Thymus (tissue), 11 donors: ENCODE measurements around the gene DCAF6. TPM values are rescaled to one million over a fixed set of nuclear protein-coding genes. Genes with fewer than 3 reads are reported as not detected.

ENCODE experiments used
- DNase-seq, 9 donors: peaks; one replicate each; pipeline ENCODE4 v3.0.0-alpha.2; 2013; ENCODE audit warnings: low spot score in 9 of 9, low read depth in 6 of 9, missing footprints in 1 of 9
- H3K27ac ChIP-seq, 2 donors: one replicate each; pipeline ENCODE4 v1.5.1; 2013; ENCODE audit warnings: control low read depth in 1 of 2, low read depth in 1 of 2, low read length in 1 of 2, mild to moderate bottlenecking in 1 of 2, moderate library complexity in 1 of 2
- H3K27me3 ChIP-seq, 2 donors: one replicate each; pipeline ENCODE4 v1.5.1; 2013; ENCODE audit warnings: low read length in 1 of 2; ENCODE audit not compliant: control insufficient read depth in 2 of 2, insufficient read depth in 1 of 2
- H3K36me3 ChIP-seq, 2 donors: one replicate each; pipeline ENCODE4 v1.5.1; 2013; ENCODE audit warnings: low read length in 1 of 2, mild to moderate bottlenecking in 1 of 2, moderate library complexity in 1 of 2; ENCODE audit not compliant: control insufficient read depth in 2 of 2, insufficient read depth in 2 of 2
- H3K4me1 ChIP-seq, 2 donors: one replicate each; pipeline ENCODE4 v1.5.1; 2013; ENCODE audit warnings: low read length in 2 of 2; ENCODE audit not compliant: control insufficient read depth in 2 of 2, insufficient read depth in 2 of 2
- H3K4me3 ChIP-seq, 2 donors: one replicate each; pipeline ENCODE4 v1.5.1; 2013; ENCODE audit warnings: low read length in 2 of 2, control low read depth in 1 of 2, mild to moderate bottlenecking in 1 of 2
- H3K9me3 ChIP-seq, 2 donors: one replicate each; pipeline ENCODE4 v1.5.1; 2013; ENCODE audit warnings: low read length in 1 of 2, mild to moderate bottlenecking in 1 of 2; ENCODE audit not compliant: control insufficient read depth in 2 of 2, insufficient read depth in 1 of 2
- WGBS: extraction: QIAGEN DNeasy Blood & Tissue Kit; methylation state at CpG from one replicate; pipeline ENCODE4 v1.1.7; 2013; 5-methylcytosine and 5-hydroxymethylcytosine counted together
- polyA plus RNA-seq: library from polyadenylated mRNA; stranded (reverse); fragments of 200-250 nt; gene quantifications from one replicate; pipeline ENCODE4 v1.2.3, GENCODE V29; 2013
- total RNA-seq: library from RNA; stranded (reverse); fragments of 120-200 nt; gene quantifications from one replicate; pipeline ENCODE4 v1.2.4, GENCODE V29; 2013
- donor health status: healthy.

Gene DCAF6
- total and polyA plus RNA-seq, 2 donors: 28.0 to 51.7 TPM

- Histone ChIP-seq H3K4me3 (no peak overlapping the region), H3K36me3 (no peaks in the 10 kb centered on the region), H3K4me1 (peaks cover 0 to 14% of the 10 kb centered on the region in 2 donors), H3K27ac (no peak overlapping the region), H3K27me3 (no peaks in the 10 kb centered on the region), H3K9me3 (no peaks in the 10 kb centered on the region)
- 97% methylated on average over 10 of the region's 10 CpGs for WGBS
- no peak for DNase-seq
Measured at GRCh38 chr1:168087696-168088095, 151.2 kb downstream of the DCAF6 start.

- Histone ChIP-seq H3K27ac (no peak overlapping the region), H3K27me3 (no peaks in the 10 kb centered on the region), H3K36me3 (no peaks in the 10 kb centered on the region), H3K4me1 (peaks cover 0 to 11% of the 10 kb centered on the region in 2 donors), H3K9me3 (no peaks in the 10 kb centered on the region), H3K4me3 (no peak overlapping the region)
- no peak for DNase-seq
- 97% methylated on average over 14 of the region's 14 CpGs for WGBS
Measured at GRCh38 chr1:168088511-168089325, 152.2 kb downstream of the DCAF6 start.

GRCh38 chr1:168089326-168089978, 153.0 kb downstream of the DCAF6 start:
- WGBS: 95% methylated on average over 13 of the region's 13 CpGs
- H3K9me3 ChIP-seq: no peaks in the 10 kb centered on the region
- no peaks in the 10 kb centered on the region for H3K27me3 ChIP-seq
- no peak overlapping the region for H3K4me3 ChIP-seq
- DNase-seq: no peak
- no peak overlapping the region for H3K27ac ChIP-seq
- H3K36me3 ChIP-seq: no peaks in the 10 kb centered on the region
- H3K4me1 ChIP-seq: peaks cover 0 to 7% of the 10 kb centered on the region in 2 donors

GRCh38 chr1:168089979-168090337, 153.5 kb downstream of the DCAF6 start:
- no peaks in the 10 kb centered on the region for H3K36me3 ChIP-seq

GRCh38 chr1:168090395-168090794, 153.9 kb downstream of the DCAF6 start:
- H3K27ac ChIP-seq: no peak overlapping the region
- 96% methylated on average over 14 of the region's 14 CpGs for WGBS
- H3K4me1 ChIP-seq: peaks cover 0 to 2% of the 10 kb centered on the region in 2 donors

More at GRCh38 chr1:168089979-168090337, 153.5 kb downstream of the DCAF6 start:
- no peak overlapping the region for H3K4me3 ChIP-seq
- H3K9me3 ChIP-seq: no peaks in the 10 kb centered on the region
- H3K4me1 ChIP-seq: peaks cover 0 to 4% of the 10 kb centered on the region in 2 donors
- no peaks in the 10 kb centered on the region for H3K27me3 ChIP-seq
- DNase-seq: no peak
- no peak overlapping the region for H3K27ac ChIP-seq
- WGBS: 94% methylated on average over 2 of the region's 2 CpGs

GRCh38 chr1:168091063-168091462, 154.6 kb downstream of the DCAF6 start:
- no peak overlapping the region for H3K27ac ChIP-seq
- H3K9me3 ChIP-seq: no peaks in the 10 kb centered on the region
- H3K27me3 ChIP-seq: no peaks in the 10 kb centered on the region
- H3K36me3 ChIP-seq: no peaks in the 10 kb centered on the region
- peaks cover 0 to 2% of the 10 kb centered on the region in 2 donors for H3K4me1 ChIP-seq
- H3K4me3 ChIP-seq: no peak overlapping the region
- no peak for DNase-seq
- 97% methylated on average over 9 of the region's 9 CpGs for WGBS

More at GRCh38 chr1:168090395-168090794, 153.9 kb downstream of the DCAF6 start:
- no peaks in the 10 kb centered on the region for H3K36me3 ChIP-seq
- no peak overlapping the region for H3K4me3 ChIP-seq
- DNase-seq: no peak
- no peaks in the 10 kb centered on the region for H3K9me3 ChIP-seq
- no peaks in the 10 kb centered on the region for H3K27me3 ChIP-seq

- 96% methylated on average over 8 of the region's 8 CpGs for WGBS
- no peak overlapping the region for H3K27ac ChIP-seq
- H3K36me3 ChIP-seq: no peaks in the 10 kb centered on the region
- H3K27me3 ChIP-seq: no peaks in the 10 kb centered on the region
- DNase-seq: no peak
- H3K4me3 ChIP-seq: no peak overlapping the region
- peaks cover 0 to 2% of the 10 kb centered on the region in 2 donors for H3K4me1 ChIP-seq
- H3K9me3 ChIP-seq: no peaks in the 10 kb centered on the region
Measured at GRCh38 chr1:168091720-168092550, 155.5 kb downstream of the DCAF6 start.

GRCh38 chr1:168092566-168093355, 156.3 kb downstream of the DCAF6 start:
- no peak overlapping the region for H3K4me3 ChIP-seq
- no peak overlapping the region for H3K27ac ChIP-seq
- WGBS: 96% methylated on average over 16 of the region's 16 CpGs
- H3K27me3 ChIP-seq: no peaks in the 10 kb centered on the region
- no peaks in the 10 kb centered on the region for H3K9me3 ChIP-seq
- peaks cover 0 to 2% of the 10 kb centered on the region in 2 donors for H3K4me1 ChIP-seq
- H3K36me3 ChIP-seq: no peaks in the 10 kb centered on the region
- DNase-seq: no peak
